K562 (cell line): ENCODE measurements around the gene GIPC3. TPM values are rescaled to one million over a fixed set of nuclear protein-coding genes. Genes with fewer than 3 reads are reported as not detected.

Experiments
- ATAC-seq: fragments of 200-7000 bp; cut with Tn5 transposase; 3 replicates; pipeline ENCODE4 v1.9.1; 2020; ENCODE audit warnings: moderate library complexity
- BruUV-seq: library from RNA; stranded (reverse); fragments of 400-500 nt; replicated peaks from 2 replicates; lab custom pipeline; 2021; lab: Mats Ljungman, UMichigan
- CTCF ChIA-PET: fragments of 300-600 bp; formaldehyde crosslinking; extraction: SDS; loops from one replicate; lab custom pipeline; 2021; ENCODE audit warnings: low intra/inter-chr PET ratio; lab: Yijun Ruan, JAX
- POLR2A ChIA-PET: fragments of 300-600, 350-650 bp; sonication (Branson Sonifier 250); formaldehyde crosslinking; extraction: SDS; loops from one replicate; lab custom pipeline; 2021; ENCODE audit warnings: antibody characterized with exemption, inconsistent platforms; lab: Yijun Ruan, JAX
- DNase-seq, 4 experiments: peaks; one replicate each; pipeline versions ENCODE4 v3.0.0 to v3.0.0-alpha.2; 2011 to 2018; ENCODE audit warnings: low spot score in 3 of 4, mixed read lengths in 3 of 4; ENCODE audit errors: extremely low read depth in 1 of 4
- FAIRE-seq: peaks from 2 replicates; lab custom pipeline; 2011; peaks lifted over from hg19 to GRCh38; lab: Jason Lieb, UNC
- H2AFZ ChIP-seq: 2 replicates; pipeline ENCODE4 v1.6.0; 2011; ENCODE audit warnings: low read depth, low read length, control low read depth, inconsistent platforms
- H3K27ac ChIP-seq: fragments of 200-600 bp; 3 replicates; pipeline ENCODE4 v1.8.0; 2011; ENCODE audit warnings: low read depth, mild to moderate bottlenecking, control low read depth, inconsistent platforms, low read length, moderate library complexity, mixed read lengths; ENCODE audit errors: extremely low read depth
- H3K27me3 ChIP-seq, 2 experiments: fragments of 300-600 bp in 1 of 2; 2 replicates in 1 of 2; 3 replicates in 1 of 2; pipeline versions ENCODE4 v1.6.0 to v1.8.0; 2011; ENCODE audit warnings: inconsistent platforms in 2 of 2, low read length in 2 of 2, mild to moderate bottlenecking in 1 of 2, mixed read lengths in 1 of 2, moderate library complexity in 1 of 2; ENCODE audit not compliant: control insufficient read depth in 2 of 2, insufficient read depth in 2 of 2
- H3K36me3 ChIP-seq: fragments of 300-600 bp; 3 replicates; pipeline ENCODE4 v1.8.0; 2011; ENCODE audit warnings: mild to moderate bottlenecking, low read length, inconsistent platforms; ENCODE audit not compliant: control insufficient read depth, insufficient read depth
- H3K4me1 ChIP-seq, 2 experiments: fragments of 200-600 bp in 1 of 2; replicated peaks in 1 of 2; 2 replicates in 1 of 2; 3 replicates in 1 of 2; pipeline versions ENCODE4 v1.5.1 to v1.8.0; 2011; ENCODE audit warnings: inconsistent platforms in 2 of 2, low read length in 2 of 2, mild to moderate bottlenecking in 1 of 2, mixed read lengths in 1 of 2, moderate library complexity in 1 of 2; ENCODE audit not compliant: control insufficient read depth in 2 of 2, insufficient read depth in 2 of 2
- H3K4me2 ChIP-seq: 2 replicates; pipeline ENCODE4 v1.6.1; 2011; ENCODE audit warnings: low read length, control low read depth, inconsistent platforms, mixed read lengths; ENCODE audit not compliant: insufficient read depth
- H3K4me3 ChIP-seq: fragments of 200-600 bp; sonication (generic), shearing (Covaris generic); 2 replicates; pipeline ENCODE4 v1.5.1; 2016; ENCODE audit warnings: control low read depth, inconsistent platforms
- H3K79me2 ChIP-seq: fragments of 200-600 bp; 3 replicates; pipeline ENCODE4 v1.8.0; 2011; ENCODE audit warnings: low read length, inconsistent platforms; ENCODE audit not compliant: control insufficient read depth, insufficient read depth
- H3K9ac ChIP-seq, 2 experiments: 2 replicates each; pipeline versions ENCODE4 v1.6.0 to v1.6.1; 2011; ENCODE audit warnings: low read depth in 2 of 2, low read length in 2 of 2, control low read depth in 1 of 2, inconsistent platforms in 1 of 2, mild to moderate bottlenecking in 1 of 2, mixed read lengths in 1 of 2; ENCODE audit not compliant: insufficient read depth in 1 of 2
- H3K9me1 ChIP-seq: one replicate; pipeline ENCODE4 v1.6.0; 2011; ENCODE audit warnings: inconsistent platforms, mild to moderate bottlenecking, low read length, moderate library complexity; ENCODE audit not compliant: control insufficient read depth, insufficient read depth
- H3K9me3 ChIP-seq: replicated peaks from 2 replicates; pipeline ENCODE4 v1.5.1; 2011; ENCODE audit warnings: low read depth, low read length, inconsistent platforms; ENCODE audit not compliant: control insufficient read depth, insufficient read depth
- H4K20me1 ChIP-seq: replicated peaks from 2 replicates; pipeline ENCODE4 v1.6.1; 2011; ENCODE audit warnings: low read length, inconsistent platforms, mixed read lengths; ENCODE audit not compliant: control insufficient read depth, insufficient read depth
- ATF7 ChIP-seq: fragments of 450-650 bp; IDR thresholded peaks from 2 replicates; pipeline ENCODE4 v1.7.1; 2014; ENCODE audit warnings: mild to moderate bottlenecking, moderate library complexity
- CREB1 ChIP-seq, 2 experiments: sonication (generic) in 1 of 2; formaldehyde crosslinking in 1 of 2; IDR thresholded peaks; 2 replicates each; pipeline versions ENCODE4 v1.6.1 to v1.8.0; 2012 to 2022; ENCODE audit warnings: inconsistent platforms in 1 of 2, mild to moderate bottlenecking in 1 of 2, missing genetic modification reagents in 1 of 2, moderate library complexity in 1 of 2
- CSDE1 ChIP-seq, 2 experiments: fragments of 450-650 bp; IDR thresholded peaks; 2 replicates each; pipeline ENCODE4 v1.6.1; 2016; ENCODE audit warnings: mild to moderate bottlenecking in 1 of 2
- CXXC5 ChIP-seq: fragments of 250-450 bp; sonication (Bioruptor Pico); IDR thresholded peaks from 2 replicates; pipeline ENCODE4 v1.8.0; 2022; ENCODE audit warnings: inconsistent platforms, mild to moderate bottlenecking, moderate library complexity
- ESRRA ChIP-seq: fragments of 450-650 bp; IDR thresholded peaks from 2 replicates; pipeline ENCODE4 v1.6.1; 2014; ENCODE audit warnings: low read depth, mild to moderate bottlenecking, moderate library complexity, borderline replicate concordance
- ETV1 ChIP-seq: fragments of 450-650 bp; conservative IDR thresholded peaks from 2 replicates; pipeline ENCODE4 v1.6.1; 2016; ENCODE audit warnings: missing genetic modification characterization, control low read depth, low read depth, missing compliant biosample characterization
- KHSRP ChIP-seq: fragments of 450-650 bp; IDR thresholded peaks from 2 replicates; pipeline ENCODE4 v1.6.1; 2017
- KLF16 ChIP-seq: IDR thresholded peaks from 2 replicates; pipeline ENCODE4 v1.6.1; 2016; ENCODE audit warnings: antibody characterized with exemption
- NFIC ChIP-seq: fragments of 450-650 bp; IDR thresholded peaks from 2 replicates; pipeline ENCODE4 v1.6.1; 2017; ENCODE audit warnings: mild to moderate bottlenecking, inconsistent platforms
- RBM25 ChIP-seq: fragments of 200-400 bp; formaldehyde crosslinking; IDR thresholded peaks from 2 replicates; pipeline ENCODE4 v1.6.1; 2018; ENCODE audit warnings: low read length, low read depth, moderate library complexity; ENCODE audit not compliant: severe bottlenecking
- SNAPC5 ChIP-seq: fragments of 250-450 bp; sonication (Bioruptor Pico); IDR thresholded peaks from 2 replicates; pipeline ENCODE4 v1.8.0; 2021; ENCODE audit warnings: moderate library complexity, mild to moderate bottlenecking, inconsistent platforms
- SREBF1 ChIP-seq: fragments of 150-350 bp; IDR thresholded peaks from 2 replicates; pipeline ENCODE4 v1.6.1; 2014; ENCODE audit warnings: antibody characterized with exemption, low read depth, low read length, borderline replicate concordance
- STAG1 ChIP-seq: sonication (generic); formaldehyde crosslinking; IDR thresholded peaks from 2 replicates; pipeline ENCODE4 v1.5.0; 2020; ENCODE audit warnings: missing genetic modification reagents, borderline replicate concordance
- TAF1 ChIP-seq: IDR thresholded peaks from 2 replicates; pipeline ENCODE4 v1.6.1; 2011; ENCODE audit warnings: mild to moderate bottlenecking, low read length, moderate library complexity; ENCODE audit not compliant: insufficient read depth, control insufficient read depth, severe bottlenecking; ENCODE audit errors: extremely low read depth
- TBL1XR1 ChIP-seq, 2 experiments: IDR thresholded peaks; 2 replicates each; pipeline ENCODE4 v1.6.1; 2012; ENCODE audit warnings: improper control_type of control experiment in 2 of 2, low read length in 2 of 2, mild to moderate bottlenecking in 1 of 2
- TRIM28 ChIP-seq: fragments of 450-650 bp; IDR thresholded peaks from 2 replicates; pipeline ENCODE4 v1.6.1; 2017
- USF2 ChIP-seq: sonication (generic); formaldehyde crosslinking; IDR thresholded peaks from 2 replicates; pipeline ENCODE4 v1.5.0; 2020; ENCODE audit warnings: missing genetic modification reagents
- ZBTB7A ChIP-seq: IDR thresholded peaks from 2 replicates; pipeline ENCODE4 v1.6.1; 2011; ENCODE audit warnings: low read depth, mild to moderate bottlenecking, low read length, moderate library complexity, borderline replicate concordance; ENCODE audit not compliant: control insufficient read depth
- ZKSCAN3 ChIP-seq: fragments of 250-450 bp; sonication (Bioruptor Pico); IDR thresholded peaks from 2 replicates; pipeline ENCODE4 v1.4.0; 2020
- ZNF24 ChIP-seq: fragments of 450-650 bp; IDR thresholded peaks from 2 replicates; pipeline ENCODE4 v1.6.1; 2016
- ZNF311 ChIP-seq: fragments of 250-450 bp; sonication (Bioruptor Pico); IDR thresholded peaks from 2 replicates; pipeline ENCODE4 v1.4.0; 2020; ENCODE audit warnings: mild to moderate bottlenecking, moderate library complexity
- ZNF583 ChIP-seq: fragments of 250-450 bp; sonication (Bioruptor Pico); IDR thresholded peaks from 2 replicates; pipeline ENCODE4 v1.4.0; 2020
- ZNF707 ChIP-seq: fragments of 250-450 bp; sonication (Bioruptor Pico); conservative IDR thresholded peaks from 2 replicates; pipeline ENCODE4 v1.8.0; 2022; ENCODE audit warnings: inconsistent platforms, mild to moderate bottlenecking, moderate library complexity
- WGBS: fragments of 100-300 bp; shearing (Covaris generic); methylation state at CpG from one replicate; pipeline ENCODE4 v1.1.6; 2016; ENCODE audit warnings: low coverage, mixed read lengths; ENCODE audit not compliant: insufficient coverage; ENCODE audit errors: missing lambda C conversion rate; 5-methylcytosine and 5-hydroxymethylcytosine counted together
- in situ Hi-C: fragments of 300-500 bp; cut with MboI; formaldehyde crosslinking; loops from 4 replicates; pipeline ENCODE4 v1.15.0; 2018; ENCODE audit warnings: inconsistent platforms, mixed read lengths
- intact Hi-C: fragments of 100-400 bp; cut with micrococcal nuclease; formaldehyde crosslinking; loops from 2 replicates; pipeline ENCODE4 v1.14.2; 2022
- polyA plus RNA-seq, 8 experiments: library from polyadenylated mRNA; depleted of rRNA in 4 of 8; stranded (reverse) in 5 of 8; unstranded in 3 of 8; fragments of >200 nt; fragmentation: Nextera tagmentation in 2 of 8; fragmentation: Illumina TruSeq in 1 of 8; extraction: Ambion mirVana in 2 of 8; extraction: Trizol in 1 of 8; gene quantifications; 2 replicates each; pipeline versions ENCODE4 v1.2.1 to v1.2.3, GENCODE V29; 2011 to 2014; ENCODE audit warnings: inconsistent platforms in 1 of 8, missing spikeins in 1 of 8
- total RNA-seq, 7 experiments: library from RNA; depleted of rRNA in 6 of 7; stranded (reverse); fragments of >200 nt in 6 of 7; fragmentation: Illumina TruSeq in 2 of 7; extraction: Trizol in 2 of 7; gene quantifications; 2 replicates each; pipeline versions ENCODE4 v1.2.1 to v1.2.3, GENCODE V29; 2011 to 2021; ENCODE audit warnings: low replicate concordance in 1 of 7

Gene GIPC3
- total and polyA plus RNA-seq, 9 of the 15 experiments (the other 6 are each of a cell fraction or from before 2014, with no cell fraction given): 0.03 to 3.6 (median 1.5) TPM; not detected in 1

GRCh38 chr19:3572132-3572854, 13.0 kb upstream of the GIPC3 start:
- BruUV-seq: no TSS peak
- peaks cover 20% of the 10 kb centered on the region for H3K79me2 ChIP-seq
- no peaks in the 10 kb centered on the region for H3K27me3 ChIP-seq
- H3K9ac ChIP-seq: peak overlapping the region in 1 of 2 experiments; percentile 22; a peak in 2 of 4 replicates
- ChIA-PET CTCF (no interaction called here), POLR2A (no interaction called here)
- in situ Hi-C loops (no loop called here), intact Hi-C loops (loop anchor here (2.0 kb wide), 1 partner anchor 15 kb away; the partner anchor contains the start of gene MFSD12)
- H3K4me2 ChIP-seq: peak overlapping the region; percentile 53
- ATAC-seq: peak; percentile 92
- H3K27ac ChIP-seq: no peak overlapping the region
- FAIRE-seq: peak; percentile 99
- peak overlapping the region; percentile 37 for H2AFZ ChIP-seq
- H3K9me3 ChIP-seq: no peaks in the 10 kb centered on the region
- no peaks in the 10 kb centered on the region for H3K9me1 ChIP-seq
- peaks cover 3% of the 10 kb centered on the region; the same call in 1 of the 2 replicates for H4K20me1 ChIP-seq
- peak; percentile 93 to 100 (median 96) for DNase-seq
- H3K4me3 ChIP-seq: peak overlapping the region; percentile 98
- H3K4me1 ChIP-seq: peaks cover 25 to 62% of the 10 kb centered on the region in 2 experiments
- peaks cover 31% of the 10 kb centered on the region for H3K36me3 ChIP-seq
- 7% methylated on average over 40 of the region's 48 CpGs for WGBS
- TF ChIP-seq ZNF311 (CRISPR knock-in tag) (no peak), TRIM28 (no peak), RBM25 (peak; percentile 95), ZNF707 (no peak), NFIC (no peak), TAF1 (no peak), STAG1 (CRISPR knock-in tag) (no peak), ESRRA (peak; percentile 49; the same call in 1 of the 2 replicates), ZBTB7A (0 out of 2 replicates have a peak, but pooled peaks have one; percentile 18), CREB1 (IDR thresholded peaks at IDR 0.05) (peak; percentile 51; the same call in 1 of the 2 replicates), CREB1 (CRISPR knock-in tag; IDR thresholded peaks at IDR 0.05) (peak; percentile 31; the same call in 1 of the 2 replicates), CSDE1 (IDR thresholded peaks at IDR 0.05) (peak in 1 of 2 experiments; percentile 88; a peak in 2 of 4 replicates), SREBF1 (0 out of 2 replicates have a peak, but pooled peaks have one; percentile 27), ATF7 (peak; percentile 71), KHSRP (no peak), SNAPC5 (CRISPR knock-in tag) (no peak), TBL1XR1 (IDR thresholded peaks at IDR 0.05; ENCODE audit: low read length in 2 of 2) (peak in 1 of 2 experiments; percentile 33; a peak in 1 of 4 replicates), ZNF583 (no peak), ZNF24 (no peak), ZKSCAN3 (CRISPR knock-in tag) (no peak), CXXC5 (CRISPR knock-in tag) (peak; percentile 95), KLF16 (peak; percentile 79), ETV1 (0 out of 2 replicates have a peak, but pooled peaks have one; percentile 18), USF2 (no peak)
